H1 (cell line): ENCODE data around the gene UFSP1. TPM values are rescaled to one million over a fixed set of nuclear protein-coding genes. Genes with fewer than 3 reads are reported as not detected.

Experiments used
- CTCF ChIA-PET: fragments of 300-600 bp; sonication (Branson Sonifier 250); formaldehyde crosslinking; loops from one replicate; lab custom pipeline; 2021; ENCODE audit not compliant: partially characterized antibody; lab: Charles Lee
- POLR2A ChIA-PET: fragments of 300-600 bp; sonication (Branson Sonifier 250); formaldehyde crosslinking; loops from one replicate; lab custom pipeline; 2021; ENCODE audit warnings: inconsistent platforms; ENCODE audit not compliant: partially characterized antibody; lab: Charles Lee
- DNase-seq, 2 experiments: peaks; one replicate each; pipeline versions ENCODE4 v3.0.0 to v3.0.0-alpha.2; 2010 to 2022; ENCODE audit warnings: low spot score in 2 of 2, low read depth in 1 of 2, mixed read lengths in 1 of 2
- FAIRE-seq: peaks from 2 replicates; lab custom pipeline; 2011; peaks lifted over from hg19 to GRCh38; lab: Jason Lieb, UNC
- H2AFZ ChIP-seq: 2 replicates; pipeline ENCODE4 v1.8.1; 2012; ENCODE audit warnings: low read length, inconsistent platforms
- H2AK5ac ChIP-seq: 2 replicates; pipeline ENCODE4 v1.6.1; 2013; ENCODE audit warnings: low read depth, low read length
- H2BK120ac ChIP-seq: replicated peaks from 2 replicates; pipeline ENCODE3; 2013; ENCODE audit warnings: low read depth, low read length, inconsistent platforms
- H2BK12ac ChIP-seq: 2 replicates; pipeline ENCODE4 v1.6.1; 2013; ENCODE audit warnings: low read depth, low read length
- H2BK15ac ChIP-seq: 2 replicates; pipeline ENCODE4 v1.6.1; 2013; ENCODE audit warnings: low read length
- H2BK20ac ChIP-seq: 2 replicates; pipeline ENCODE4 v1.6.1; 2013; ENCODE audit warnings: low read length
- H2BK5ac ChIP-seq: 2 replicates; pipeline ENCODE4 v1.6.1; 2013; ENCODE audit warnings: low read depth, low read length
- H3K14ac ChIP-seq: 2 replicates; pipeline ENCODE4 v1.6.1; 2013; ENCODE audit warnings: inconsistent platforms; ENCODE audit not compliant: insufficient read length
- H3K18ac ChIP-seq: 2 replicates; pipeline ENCODE4 v1.6.1; 2013; ENCODE audit warnings: low read length; ENCODE audit errors: extremely low read depth
- H3K23ac ChIP-seq: 2 replicates; pipeline ENCODE4 v1.6.1; 2013; ENCODE audit warnings: inconsistent platforms; ENCODE audit not compliant: insufficient read length
- H3K23me2 ChIP-seq: 2 replicates; pipeline ENCODE4 v1.6.1; 2013; ENCODE audit warnings: low read depth, low read length
- H3K27ac ChIP-seq: 2 replicates; pipeline ENCODE4 v1.6.1; 2011; ENCODE audit warnings: low read depth, low read length, inconsistent platforms
- H3K27me3 ChIP-seq, 4 experiments: replicated peaks in 1 of 4; 1 replicate in 1 of 4; 2 replicates in 3 of 4; pipeline versions ENCODE4 v1.6.1 to v1.8.1; 2011 to 2013; ENCODE audit warnings: low read length in 3 of 4, mild to moderate bottlenecking in 3 of 4, inconsistent platforms in 2 of 4, mixed read lengths in 2 of 4, moderate library complexity in 1 of 4; ENCODE audit not compliant: control insufficient read depth in 3 of 4, insufficient read depth in 3 of 4; ENCODE audit errors: extremely low read depth in 1 of 4
- H3K36me3 ChIP-seq, 4 experiments: 2 replicates each; pipeline versions ENCODE4 v1.6.1 to v1.8.1; 2011 to 2013; ENCODE audit warnings: mild to moderate bottlenecking in 4 of 4, low read length in 3 of 4, moderate library complexity in 2 of 4, control low read depth in 1 of 4, inconsistent platforms in 1 of 4; ENCODE audit not compliant: insufficient read depth in 4 of 4, control insufficient read depth in 2 of 4
- H3K4ac ChIP-seq: replicated peaks from 2 replicates; pipeline ENCODE3; 2013; ENCODE audit warnings: low read length, low read depth, mixed read lengths, inconsistent platforms; ENCODE audit not compliant: insufficient read length
- H3K4me1 ChIP-seq, 4 experiments: replicated peaks in 1 of 4; 1 replicate in 1 of 4; 2 replicates in 3 of 4; pipeline versions ENCODE4 v1.6.1 to v1.8.1; 2011 to 2013; ENCODE audit warnings: low read length in 3 of 4, inconsistent platforms in 2 of 4, mixed read lengths in 1 of 4; ENCODE audit not compliant: insufficient read depth in 4 of 4, control insufficient read depth in 3 of 4
- H3K4me2 ChIP-seq, 2 experiments: 2 replicates each; pipeline versions ENCODE4 v1.6.1 to v1.8.1; 2011 to 2013; ENCODE audit warnings: low read depth in 2 of 2, low read length in 2 of 2, control low read depth in 1 of 2, inconsistent platforms in 1 of 2, mild to moderate bottlenecking in 1 of 2; ENCODE audit not compliant: insufficient read depth in 1 of 2
- H3K4me3 ChIP-seq, 4 experiments: fragments of 200-600, 300-600 bp in 1 of 4; sonication (generic), shearing (Covaris generic), sonication (Bioruptor Twin) in 1 of 4; 2 replicates each; pipeline versions ENCODE4 v1.5.1 to v1.8.1; 2011 to 2016; ENCODE audit warnings: low read length in 4 of 4, low read depth in 3 of 4, control low read depth in 2 of 4, inconsistent platforms in 2 of 4, mild to moderate bottlenecking in 2 of 4, mixed read lengths in 1 of 4, moderate library complexity in 1 of 4; ENCODE audit not compliant: insufficient read depth in 2 of 4; ENCODE audit errors: extremely low read depth in 1 of 4
- H3K56ac ChIP-seq: replicated peaks from 2 replicates; pipeline ENCODE3; 2013; ENCODE audit warnings: low read depth, mild to moderate bottlenecking, mixed read lengths, low read length, inconsistent platforms; ENCODE audit not compliant: insufficient read length
- H3K79me1 ChIP-seq: 2 replicates; pipeline ENCODE4 v1.6.1; 2013; ENCODE audit warnings: low read depth, low read length, control low read depth
- H3K79me2 ChIP-seq, 2 experiments: 2 replicates each; pipeline versions ENCODE4 v1.6.1 to v1.8.1; 2012 to 2013; ENCODE audit warnings: low read length in 2 of 2, mild to moderate bottlenecking in 2 of 2, inconsistent platforms in 1 of 2; ENCODE audit not compliant: insufficient read depth in 2 of 2, control insufficient read depth in 1 of 2
- H3K9ac ChIP-seq, 4 experiments: replicated peaks in 1 of 4; 1 replicate in 1 of 4; 2 replicates in 3 of 4; pipeline versions ENCODE4 v1.6.1 to v1.8.1; 2011 to 2013; ENCODE audit warnings: low read depth in 3 of 4, low read length in 3 of 4, control low read depth in 2 of 4, mild to moderate bottlenecking in 2 of 4, moderate library complexity in 2 of 4, inconsistent platforms in 1 of 4; ENCODE audit errors: extremely low read depth in 1 of 4
- H3K9me3 ChIP-seq, 2 experiments: 2 replicates each; pipeline versions ENCODE4 v1.6.1 to v1.8.1; 2012 to 2013; ENCODE audit warnings: mild to moderate bottlenecking in 2 of 2, moderate library complexity in 2 of 2, control low read depth in 1 of 2, inconsistent platforms in 1 of 2, low read depth in 1 of 2, low read length in 1 of 2, mixed read lengths in 1 of 2; ENCODE audit not compliant: insufficient read depth in 2 of 2
- H4K20me1 ChIP-seq, 2 experiments: replicated peaks in 1 of 2; 2 replicates each; pipeline versions ENCODE3 to v1.8.1; 2011 to 2013; ENCODE audit warnings: inconsistent platforms in 2 of 2, low read length in 2 of 2, mild to moderate bottlenecking in 1 of 2; ENCODE audit not compliant: insufficient read depth in 2 of 2, control insufficient read depth in 1 of 2
- H4K5ac ChIP-seq: 2 replicates; pipeline ENCODE4 v1.6.1; 2013; ENCODE audit warnings: low read length, low read depth, mixed read lengths, inconsistent platforms; ENCODE audit not compliant: insufficient read length
- H4K8ac ChIP-seq: 2 replicates; pipeline ENCODE4 v1.8.0; 2013; ENCODE audit warnings: mild to moderate bottlenecking, moderate library complexity, low read length, inconsistent platforms; ENCODE audit not compliant: insufficient read depth; ENCODE audit errors: extremely low read depth
- H4K91ac ChIP-seq: replicated peaks from 2 replicates; pipeline ENCODE3; 2013; ENCODE audit warnings: low read length, mixed read lengths, inconsistent platforms; ENCODE audit not compliant: insufficient read length
- BACH1 ChIP-seq: IDR thresholded peaks from 2 replicates; pipeline ENCODE4 v1.6.1; 2012; ENCODE audit warnings: low read length, improper control_type of control experiment
- BCL11A ChIP-seq, 2 experiments: IDR thresholded peaks; one replicate each; pipeline ENCODE4 v1.6.1; 2011; ENCODE audit warnings: low read depth in 2 of 2, low read length in 2 of 2, mild to moderate bottlenecking in 2 of 2
- CTBP2 ChIP-seq: IDR thresholded peaks from 2 replicates; pipeline ENCODE4 v1.7.0; 2011; ENCODE audit warnings: borderline replicate concordance, mild to moderate bottlenecking, moderate library complexity, mixed read lengths, low read length; ENCODE audit not compliant: insufficient read depth, insufficient read length
- GTF2F1 ChIP-seq: IDR thresholded peaks from 2 replicates; pipeline ENCODE4 v1.6.1; 2012; ENCODE audit warnings: low read depth, low read length, improper control_type of control experiment, borderline replicate concordance
- HDAC6 ChIP-seq: IDR thresholded peaks from one replicate; pipeline ENCODE4 v1.7.1; 2012; ENCODE audit warnings: low read depth, mild to moderate bottlenecking, inconsistent platforms, low read length, moderate library complexity
- KDM1A ChIP-seq: fragments of 200-600, 300-600 bp; sonication (generic); IDR thresholded peaks from 2 replicates; pipeline ENCODE4 v1.7.1; 2016; ENCODE audit warnings: mild to moderate bottlenecking, low read length, borderline replicate concordance
- NRF1 ChIP-seq: IDR thresholded peaks from 2 replicates; pipeline ENCODE4 v1.6.1; 2011; ENCODE audit warnings: mild to moderate bottlenecking, low read depth, low read length, improper control_type of control experiment
- SIN3A ChIP-seq, 2 experiments: IDR thresholded peaks in 1 of 2; conservative IDR thresholded peaks in 1 of 2; 2 replicates each; pipeline ENCODE4 v1.6.1; 2011 to 2012; ENCODE audit warnings: low read length in 2 of 2, improper control_type of control experiment in 1 of 2, low read depth in 1 of 2, mild to moderate bottlenecking in 1 of 2
- SP4 ChIP-seq: IDR thresholded peaks from 2 replicates; pipeline ENCODE4 v1.6.1; 2012; ENCODE audit warnings: low read length, inconsistent platforms
- TAF1 ChIP-seq: IDR thresholded peaks from 2 replicates; pipeline ENCODE4 v1.6.1; 2011; ENCODE audit warnings: mild to moderate bottlenecking, low read depth, low read length
- WGBS, 2 experiments: shearing (Covaris generic) in 1 of 2; methylation state at CpG; one replicate each; pipeline versions ENCODE4 v1.1.6 to v1.1.7; 2013 to 2015; ENCODE audit warnings: low lambda C conversion rate in 2 of 2, mixed read lengths in 2 of 2, inconsistent platforms in 1 of 2, low coverage in 1 of 2, missing lambda C conversion rate in 1 of 2; ENCODE audit not compliant: insufficient replicate concordance in 2 of 2, insufficient coverage in 1 of 2, insufficient read length in 1 of 2; ENCODE audit errors: extremely low coverage in 1 of 2, missing lambda C conversion rate in 1 of 2; 5-methylcytosine and 5-hydroxymethylcytosine counted together
- polyA plus RNA-seq, 7 experiments: library from polyadenylated mRNA; depleted of rRNA in 3 of 7; stranded (reverse) in 5 of 7; unstranded in 2 of 7; fragments of >200 nt in 5 of 7; fragments of 200-250 nt in 2 of 7; gene quantifications; 1 replicate in 5 of 7; 2 replicates in 1 of 7; 4 replicates in 1 of 7; pipeline versions ENCODE4 v1.2.1 to v1.2.3, GENCODE V29; 2011 to 2013; ENCODE audit warnings: missing spikeins in 2 of 7, mixed read lengths in 2 of 7
- total RNA-seq: library from RNA; stranded (reverse); fragmentation: NEBNext Ultra II Directional; extraction: Animal tissue kit (Norgen Biotek cat#: 25700); gene quantifications from 2 replicates; pipeline ENCODE4 v1.2.1, GENCODE V29; 2021
- TF ChIP-seq, protein P1 (sequence below), 3 experiments: IDR thresholded peaks; 1 replicate in 2 of 3; 2 replicates in 1 of 3; pipeline versions ENCODE4 v1.5.1 to v1.6.1; 2011; ENCODE audit warnings: low read length in 3 of 3, mild to moderate bottlenecking in 3 of 3, inconsistent platforms in 2 of 3, low read depth in 1 of 3, moderate library complexity in 1 of 3; ENCODE audit not compliant: insufficient read depth in 1 of 3; ENCODE audit errors: control extremely low read depth in 1 of 3

The UFSP1 gene
- total and polyA plus RNA-seq, 2 of the 8 experiments (the other 6 are each of a cell fraction or from before 2014, with no cell fraction given) = 1.6 to 4.3 TPM

- H2BK120ac ChIP-seq = no peak overlapping the region
- peaks cover 0 to 11% of the 10 kb centered on the region in 2 experiments; a peak in 1 of 4 replicates for H3K79me2 ChIP-seq
- H3K14ac ChIP-seq = no peak overlapping the region
- 94% methylated on average over 14 of the region's 15 CpGs; no CpG with 5 or more reads in 1 of the 2 experiments for WGBS, 2 experiments
- H2BK20ac ChIP-seq = no peak overlapping the region
- no peak overlapping the region for H3K23ac ChIP-seq
- H4K91ac ChIP-seq = no peak overlapping the region
- no peak overlapping the region for H2AK5ac ChIP-seq
- no peaks in the 10 kb centered on the region for H3K9me3 ChIP-seq
- FAIRE-seq (no peak), DNase-seq (no peak)
- peaks cover 8% of the 10 kb centered on the region for H3K79me1 ChIP-seq
- H4K20me1 ChIP-seq = peaks cover 0 to 9% of the 10 kb centered on the region in 2 experiments
- ChIA-PET CTCF (interaction anchor here (0.6 to 13.9 kb wide), 3 partner anchors 14 to 155 kb away, joined by 3 to 215 read pairs (median 3); no protein-coding TSS in a partner anchor), POLR2A (interaction anchor here (1.1 to 1.6 kb wide), 4 partner anchors 9 to 55 kb away, joined by 3 to 5 read pairs (median 3); partner anchors contain the start of gene EPHB4)
- no peak overlapping the region for H3K4ac ChIP-seq
- no peak overlapping the region for H4K5ac ChIP-seq
- no peaks in the 10 kb centered on the region for H3K4me1 ChIP-seq
- no peaks in the 10 kb centered on the region for H3K27me3 ChIP-seq
- H3K27ac ChIP-seq = no peak overlapping the region
- H2BK15ac ChIP-seq = no peak overlapping the region
- H2AFZ ChIP-seq = no peak overlapping the region
- H3K4me2 ChIP-seq = no peak overlapping the region
- H3K23me2 ChIP-seq = no peaks in the 10 kb centered on the region
- H3K36me3 ChIP-seq = peaks cover 6 to 22% (median 11%) of the 10 kb centered on the region in 4 experiments; a peak in 7 of 8 replicates
- H3K9ac ChIP-seq = no peak overlapping the region
- H3K4me3 ChIP-seq = no peak overlapping the region
- H2BK12ac ChIP-seq = no peak overlapping the region
- no peak overlapping the region for H3K18ac ChIP-seq
- no peak overlapping the region for H3K56ac ChIP-seq
- H4K8ac ChIP-seq = no peak overlapping the region
- no peak overlapping the region for H2BK5ac ChIP-seq
- TF ChIP-seq BCL11A (IDR thresholded peaks at IDR 0.05; ENCODE audit: low read depth in 2 of 2, low read length in 2 of 2) (no peak), CTBP2 (no peak), HDAC6 (no peak), TAF1 (no peak), BACH1 (no peak), KDM1A (no peak), GTF2F1 (no peak), SIN3A (conservative IDR thresholded peaks at IDR 0.05 in 1 of 2, IDR thresholded peaks at IDR 0.05 in 1 of 2; ENCODE audit: low read depth in 1 of 2, low read length in 2 of 2) (no peak), SP4 (no peak), NRF1 (no peak)
- TF ChIP-seq, protein P1, sequence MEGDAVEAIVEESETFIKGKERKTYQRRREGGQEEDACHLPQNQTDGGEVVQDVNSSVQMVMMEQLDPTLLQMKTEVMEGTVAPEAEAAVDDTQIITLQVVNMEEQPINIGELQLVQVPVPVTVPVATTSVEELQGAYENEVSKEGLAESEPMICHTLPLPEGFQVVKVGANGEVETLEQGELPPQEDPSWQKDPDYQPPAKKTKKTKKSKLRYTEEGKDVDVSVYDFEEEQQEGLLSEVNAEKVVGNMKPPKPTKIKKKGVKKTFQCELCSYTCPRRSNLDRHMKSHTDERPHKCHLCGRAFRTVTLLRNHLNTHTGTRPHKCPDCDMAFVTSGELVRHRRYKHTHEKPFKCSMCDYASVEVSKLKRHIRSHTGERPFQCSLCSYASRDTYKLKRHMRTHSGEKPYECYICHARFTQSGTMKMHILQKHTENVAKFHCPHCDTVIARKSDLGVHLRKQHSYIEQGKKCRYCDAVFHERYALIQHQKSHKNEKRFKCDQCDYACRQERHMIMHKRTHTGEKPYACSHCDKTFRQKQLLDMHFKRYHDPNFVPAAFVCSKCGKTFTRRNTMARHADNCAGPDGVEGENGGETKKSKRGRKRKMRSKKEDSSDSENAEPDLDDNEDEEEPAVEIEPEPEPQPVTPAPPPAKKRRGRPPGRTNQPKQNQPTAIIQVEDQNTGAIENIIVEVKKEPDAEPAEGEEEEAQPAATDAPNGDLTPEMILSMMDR (IDR thresholded peaks at IDR 0.05; ENCODE audit: control extremely low read depth in 1 of 3, insufficient read depth in 1 of 3, low read depth in 1 of 3, low read length in 3 of 3) = no peak
Observed at GRCh38 chr7:100859856-100860255, 29.7 kb downstream of the UFSP1 start.
